Measurements from ENCODE around the gene ZDHHC9.

ZDHHC9 gene

GRCh38 chrX:129768586-129769466, 74.9 kb downstream of the ZDHHC9 start:
- DNase-seq (ENCODE audit: low read depth in 2 of 3, low spot score in 1 of 3) = no peak

GRCh38 chrX:129768186-129768585, 75.5 kb downstream of the ZDHHC9 start:
- no peak for DNase-seq (ENCODE audit: low read depth in 2 of 3, low spot score in 1 of 3)

GRCh38 chrX:129763666-129764065, 80.0 kb downstream of the ZDHHC9 start:
- DNase-seq (ENCODE audit: low read depth in 2 of 3, low spot score in 1 of 3) = no peak

GRCh38 chrX:129762448-129762847, 81.2 kb downstream of the ZDHHC9 start:
- DNase-seq (ENCODE audit: low read depth in 2 of 3, low spot score in 1 of 3) = no peak

GRCh38 chrX:129761596-129761995, 82.1 kb downstream of the ZDHHC9 start:
- no peak for DNase-seq (ENCODE audit: low read depth in 2 of 3, low spot score in 1 of 3)

- DNase-seq (ENCODE audit: low read depth in 2 of 3, low spot score in 1 of 3) = no peak
These were observed 82.7 kb downstream of the ZDHHC9 start for GRCh38 chrX:129760981-129761380.

- no peak for DNase-seq (ENCODE audit: low read depth in 2 of 3, low spot score in 1 of 3)
These were observed 83.5 kb downstream of the ZDHHC9 start for GRCh38 chrX:129760155-129760554.

- peak in 1 of 3 donors; percentile 49 for DNase-seq (ENCODE audit: low read depth in 2 of 3, low spot score in 1 of 3)
These were observed 84.1 kb downstream of the ZDHHC9 start for GRCh38 chrX:129759576-129760061.

GRCh38 chrX:129755779-129756650, 87.7 kb downstream of the ZDHHC9 start:
- DNase-seq (ENCODE audit: low read depth in 2 of 3, low spot score in 1 of 3) = no peak

- DNase-seq (ENCODE audit: low read depth in 2 of 3, low spot score in 1 of 3) = no peak
These were observed 89.3 kb downstream of the ZDHHC9 start for GRCh38 chrX:129754056-129755024.

All from stimulated activated CD4-positive, alpha-beta T cell treated with anti-CD3 and anti-CD28 coated beads, Interleukin-12 subunit alpha, Interleukin-12 subunit beta, amount 100 ng/mL, for 48 hours (primary cell).